Measurements from ENCODE around the gene SPN.

GRCh38 chr16:29708917-29709600 is 46.0 kb downstream of the SPN start:
- no peak for TF ChIP-seq POLR2AphosphoS5 (IDR thresholded peaks at IDR 0.05; ENCODE audit: low read depth, low read length)
- no peak for TF ChIP-seq POLR2A (IDR thresholded peaks at IDR 0.05; ENCODE audit: low read depth, low read length)

Measured in GM12892 (cell line).